Measurements from ENCODE around the gene CHAT. TPM values are rescaled to one million over a fixed set of nuclear protein-coding genes. Genes with fewer than 3 reads are reported as not detected.
A peak's percentile ranks its signal among the peaks of the same experiment; 100 is the strongest.

The CHAT gene
- total RNA-seq, 6 experiments from 2014 or later, result not detected

- TF ChIP-seq POLR2A (IDR thresholded peaks at IDR 0.05) (no peak), CTCF (IDR thresholded peaks at IDR 0.05) (no peak)
- WGBS (ENCODE audit: insufficient coverage, low coverage, low lambda C conversion rate, missing lambda C conversion rate), result 48% methylated on average over 4 of the region's 8 CpGs
- H3K4me1 ChIP-seq, result no peaks in the 10 kb centered on the region
- DNase-seq, result peak in 2 of 3 donors; percentile 19 to 37
- H3K4me3 ChIP-seq, result no peak overlapping the region
- ATAC-seq, result no peak
- H3K9me3 ChIP-seq, result no peaks in the 10 kb centered on the region
- no peaks in the 10 kb centered on the region for H3K27me3 ChIP-seq
- no peaks in the 10 kb centered on the region for H3K36me3 ChIP-seq
- intact Hi-C loops (cut with DNase I), result no loop called here
- no peak overlapping the region for H3K27ac ChIP-seq
These were observed 20.3 kb downstream of the CHAT start for GRCh38 chr10:49634069-49634660.

GRCh38 chr10:49642311-49642710 lies 28.5 kb downstream of the CHAT start:
- intact Hi-C loops (cut with DNase I), result no loop called here
- DNase-seq (no peak), ATAC-seq (no peak)
- H3K36me3 ChIP-seq, result no peaks in the 10 kb centered on the region
- no peak overlapping the region for H3K4me3 ChIP-seq
- H3K27me3 ChIP-seq, result peaks cover 0 to 6% of the 10 kb centered on the region in 2 donors
- WGBS (ENCODE audit: insufficient coverage, low coverage, low lambda C conversion rate, missing lambda C conversion rate), result 72% methylated on average over 2 of the region's 3 CpGs
- H3K4me1 ChIP-seq, result no peaks in the 10 kb centered on the region
- no peak overlapping the region for H3K27ac ChIP-seq
- TF ChIP-seq CTCF (IDR thresholded peaks at IDR 0.05) (no peak), POLR2A (IDR thresholded peaks at IDR 0.05) (no peak)
- no peaks in the 10 kb centered on the region for H3K9me3 ChIP-seq

- no peaks in the 10 kb centered on the region for H3K36me3 ChIP-seq
- ATAC-seq, result peak in 1 of 4 donors; percentile 17
- H3K9me3 ChIP-seq, result no peaks in the 10 kb centered on the region
- H3K4me1 ChIP-seq, result no peaks in the 10 kb centered on the region
- no peak overlapping the region for H3K4me3 ChIP-seq
- no peak for TF ChIP-seq POLR2A (IDR thresholded peaks at IDR 0.05)
- H3K27me3 ChIP-seq, result peaks cover 0 to 6% of the 10 kb centered on the region in 2 donors
- 78% methylated on average over 2 of the region's 5 CpGs for WGBS (ENCODE audit: insufficient coverage, low coverage, low lambda C conversion rate, missing lambda C conversion rate)
- peak in 1 of 3 donors; percentile 32 for DNase-seq
- intact Hi-C loops (cut with DNase I), result no loop called here
- no peak overlapping the region for H3K27ac ChIP-seq
These were observed 29.6 kb downstream of the CHAT start for GRCh38 chr10:49643241-49644034.

- WGBS (ENCODE audit: insufficient coverage, low coverage, low lambda C conversion rate, missing lambda C conversion rate), result 54% methylated on average over 4 of the region's 7 CpGs
- TF ChIP-seq POLR2A (IDR thresholded peaks at IDR 0.05) (no peak), CTCF (IDR thresholded peaks at IDR 0.05) (no peak)
- Histone ChIP-seq H3K9me3 (no peaks in the 10 kb centered on the region), H3K27me3 (peaks cover 0 to 6% of the 10 kb centered on the region in 2 donors), H3K36me3 (no peaks in the 10 kb centered on the region), H3K4me3 (no peak overlapping the region), H3K4me1 (no peaks in the 10 kb centered on the region), H3K27ac (no peak overlapping the region)
- DNase-seq, result no peak
- intact Hi-C loops (cut with DNase I), result no loop called here
- no peak for ATAC-seq
These were observed 30.3 kb downstream of the CHAT start for GRCh38 chr10:49644035-49644646.

- Histone ChIP-seq H3K4me1 (no peaks in the 10 kb centered on the region), H3K27me3 (no peaks in the 10 kb centered on the region), H3K27ac (no peak overlapping the region), H3K4me3 (no peak overlapping the region), H3K9me3 (no peaks in the 10 kb centered on the region), H3K36me3 (no peaks in the 10 kb centered on the region)
- DNase-seq (peak in 1 of 3 donors; percentile 20), ATAC-seq (no peak)
- intact Hi-C loops (cut with DNase I), result no loop called here
- TF ChIP-seq CTCF (IDR thresholded peaks at IDR 0.05) (no peak), POLR2A (IDR thresholded peaks at IDR 0.05) (no peak)
- 34% methylated on average over 2 of the region's 8 CpGs for WGBS (ENCODE audit: insufficient coverage, low coverage, low lambda C conversion rate, missing lambda C conversion rate)
These were observed 31.6 kb downstream of the CHAT start for GRCh38 chr10:49645417-49645816.

Data from right lobe of liver (tissue), 6 donors.